H1 (cell line): ENCODE measurements around the gene SYT15B.
"Not testable (repeated sequence)": the region's sequence is repeated elsewhere in the genome, so short reads cannot be mapped to it uniquely, and the experiment has no call there.

ENCODE experiments used
- BRCA1 ChIP-seq: IDR thresholded peaks from 2 replicates; pipeline ENCODE4 v1.6.1; 2012; ENCODE audit warnings: low read depth, low read length, improper control_type of control experiment
- CTBP2 ChIP-seq: IDR thresholded peaks from 2 replicates; pipeline ENCODE4 v1.7.0; 2011; ENCODE audit warnings: borderline replicate concordance, mild to moderate bottlenecking, moderate library complexity, mixed read lengths, low read length; ENCODE audit not compliant: insufficient read depth, insufficient read length
- SIN3A ChIP-seq, 2 experiments: IDR thresholded peaks in 1 of 2; conservative IDR thresholded peaks in 1 of 2; 2 replicates each; pipeline ENCODE4 v1.6.1; 2011 to 2012; ENCODE audit warnings: low read length in 2 of 2, improper control_type of control experiment in 1 of 2, low read depth in 1 of 2, mild to moderate bottlenecking in 1 of 2
- YY1 ChIP-seq: IDR thresholded peaks from 2 replicates; pipeline ENCODE4 v1.6.1; 2011; ENCODE audit warnings: low read depth, mild to moderate bottlenecking, low read length

GRCh38 chr10:47758855-47759254 lies 4.5 kb downstream of the SYT15B start:
- not testable (repeated sequence) for TF ChIP-seq BRCA1; SIN3A (conservative IDR thresholded peaks at IDR 0.05 in 1 of 2, IDR thresholded peaks at IDR 0.05 in 1 of 2; ENCODE audit: low read depth in 1 of 2, low read length in 2 of 2); CTBP2; YY1
